ENCODE data around the gene TRAPPC10.

TRAPPC10 gene

GRCh38 chr21:43983860-43984420 lies 28.2 kb upstream of the TRAPPC10 start:
- no peak for DNase-seq

- no peak for DNase-seq
These were observed 27.0 kb upstream of the TRAPPC10 start for GRCh38 chr21:43984905-43985689.

- no peak for DNase-seq
These were observed 26.3 kb upstream of the TRAPPC10 start for GRCh38 chr21:43985690-43986251.

- no peak for DNase-seq
These were observed 25.3 kb upstream of the TRAPPC10 start for GRCh38 chr21:43986544-43987451.

- DNase-seq, result no peak
These were observed 24.6 kb upstream of the TRAPPC10 start for GRCh38 chr21:43987509-43987908.

- no peak for DNase-seq
These were observed 24.1 kb upstream of the TRAPPC10 start for GRCh38 chr21:43988016-43988415.

GRCh38 chr21:43988506-43989230 lies 23.4 kb upstream of the TRAPPC10 start:
- DNase-seq, result no peak

- DNase-seq, result no peak
These were observed 22.7 kb upstream of the TRAPPC10 start for GRCh38 chr21:43989401-43989800.

- no peak for DNase-seq
These were observed 20.6 kb upstream of the TRAPPC10 start for GRCh38 chr21:43991447-43991991.

GRCh38 chr21:43992121-43992520 lies 20.0 kb upstream of the TRAPPC10 start:
- DNase-seq, result no peak

- no peak for DNase-seq
These were observed 18.6 kb upstream of the TRAPPC10 start for GRCh38 chr21:43993420-43993934.

GRCh38 chr21:43994085-43994484 lies 18.0 kb upstream of the TRAPPC10 start:
- DNase-seq, result no peak

GRCh38 chr21:43994646-43995045 lies 17.5 kb upstream of the TRAPPC10 start:
- no peak for DNase-seq

GRCh38 chr21:43995521-43996105 lies 16.5 kb upstream of the TRAPPC10 start:
- DNase-seq, result no peak

- no peak for DNase-seq
These were observed 14.1 kb upstream of the TRAPPC10 start for GRCh38 chr21:43997766-43998742.

- DNase-seq, result no peak
These were observed 11.7 kb upstream of the TRAPPC10 start for GRCh38 chr21:44000360-44000759.

- no peak for DNase-seq
These were observed 9.6 kb upstream of the TRAPPC10 start for GRCh38 chr21:44002511-44002910.

GRCh38 chr21:44003307-44003966 lies 8.7 kb upstream of the TRAPPC10 start:
- no peak for DNase-seq

GRCh38 chr21:44005071-44005470 lies 7.0 kb upstream of the TRAPPC10 start:
- no peak for DNase-seq

GRCh38 chr21:44005593-44005992 lies 6.5 kb upstream of the TRAPPC10 start:
- no peak for DNase-seq
